Amniotic stem cell (primary cell): ENCODE data around the gene ST6GALNAC5.
"Not testable (repeated sequence)": the region's sequence is repeated elsewhere in the genome, so short reads cannot be mapped to it uniquely, and the experiment has no call there.

Experiments
- DNase-seq: peaks from one replicate; lab custom pipeline; 2025; lab: John Stamatoyannopoulos, UW

The ST6GALNAC5 gene

GRCh38 chr1:76938304-76938703 is 71.0 kb downstream of the ST6GALNAC5 start:
- no peak for DNase-seq

GRCh38 chr1:76939050-76939816 is 72.0 kb downstream of the ST6GALNAC5 start:
- DNase-seq: no peak

GRCh38 chr1:76939817-76940216 is 72.5 kb downstream of the ST6GALNAC5 start:
- no peak for DNase-seq

GRCh38 chr1:76940571-76941335 is 73.5 kb downstream of the ST6GALNAC5 start:
- DNase-seq: no peak

GRCh38 chr1:76942549-76942948 is 75.3 kb downstream of the ST6GALNAC5 start:
- no peak for DNase-seq

GRCh38 chr1:76944942-76945341 is 77.7 kb downstream of the ST6GALNAC5 start:
- no peak for DNase-seq

- no peak for DNase-seq
Observed at GRCh38 chr1:76948846-76949245, 81.6 kb downstream of the ST6GALNAC5 start.

GRCh38 chr1:76949503-76949902 is 82.2 kb downstream of the ST6GALNAC5 start:
- DNase-seq: no peak

- no peak for DNase-seq
Observed at GRCh38 chr1:76950306-76950705, 83.0 kb downstream of the ST6GALNAC5 start.

GRCh38 chr1:76951153-76951552 is 83.9 kb downstream of the ST6GALNAC5 start:
- DNase-seq: no peak

- DNase-seq: no peak
Observed at GRCh38 chr1:76955652-76956051, 88.4 kb downstream of the ST6GALNAC5 start.

- no peak for DNase-seq
Observed at GRCh38 chr1:76957961-76958360, 90.7 kb downstream of the ST6GALNAC5 start.

GRCh38 chr1:76958828-76959227 is 91.5 kb downstream of the ST6GALNAC5 start:
- DNase-seq: no peak

- DNase-seq: no peak
Observed at GRCh38 chr1:76959556-76959955, 92.3 kb downstream of the ST6GALNAC5 start.

- no peak for DNase-seq
Observed at GRCh38 chr1:76961181-76961819, 94.0 kb downstream of the ST6GALNAC5 start.

- DNase-seq: no peak
Observed at GRCh38 chr1:76961820-76962207, 94.5 kb downstream of the ST6GALNAC5 start.

GRCh38 chr1:76981267-76981666 is 114.0 kb downstream of the ST6GALNAC5 start:
- not testable (repeated sequence) for DNase-seq

GRCh38 chr1:76989976-76990375 is 122.7 kb downstream of the ST6GALNAC5 start:
- no peak for DNase-seq

- DNase-seq: no peak
Observed at GRCh38 chr1:76993036-76993435, 125.8 kb downstream of the ST6GALNAC5 start.

GRCh38 chr1:76998582-76999223 is 131.4 kb downstream of the ST6GALNAC5 start:
- DNase-seq: peak; percentile 16

- no peak for DNase-seq
Observed at GRCh38 chr1:77007675-77008074, 140.4 kb downstream of the ST6GALNAC5 start.

GRCh38 chr1:77010937-77011336 is 143.7 kb downstream of the ST6GALNAC5 start:
- no peak for DNase-seq
